Smooth muscle cell (in vitro differentiated cells): ENCODE data around the gene RBM4B. TPM values are rescaled to one million over a fixed set of nuclear protein-coding genes. Genes with fewer than 3 reads are reported as not detected.
A peak's percentile ranks its signal among the peaks of the same experiment; 100 is the strongest.

ENCODE experiments used
- DNase-seq: peaks from one replicate; lab custom pipeline; 2025; ENCODE audit not compliant: unreplicated experiment; lab: John Stamatoyannopoulos, UW
- H2AFZ ChIP-seq: fragments of 200-600 bp; sonication (generic); 2 replicates; pipeline ENCODE4 v1.6.0; 2016; ENCODE audit warnings: antibody characterized with exemption, low read depth, mild to moderate bottlenecking
- H3F3A ChIP-seq: fragments of 200-600 bp; sonication (generic); 2 replicates; pipeline ENCODE4 v1.6.0; 2017; ENCODE audit warnings: antibody characterized with exemption, low read depth
- H3K27ac ChIP-seq: fragments of 200-600 bp; sonication (generic); 2 replicates; pipeline ENCODE4 v1.5.1; 2016; ENCODE audit warnings: low read depth, mild to moderate bottlenecking
- H3K27me3 ChIP-seq: fragments of 200-600 bp; sonication (generic); 2 replicates; pipeline ENCODE4 v1.6.1; 2016; ENCODE audit warnings: low read depth, mild to moderate bottlenecking
- H3K36me3 ChIP-seq: fragments of 200-600 bp; sonication (generic); 2 replicates; pipeline ENCODE4 v1.5.1; 2016; ENCODE audit warnings: low read depth
- H3K4me1 ChIP-seq: fragments of 200-600 bp; sonication (generic); 2 replicates; pipeline ENCODE4 v1.5.1; 2016; ENCODE audit warnings: low read depth
- H3K4me2 ChIP-seq: fragments of 200-600 bp; sonication (generic); 2 replicates; pipeline ENCODE4 v1.6.0; 2016; ENCODE audit warnings: mild to moderate bottlenecking
- H3K4me3 ChIP-seq: fragments of 200-600 bp; sonication (generic); 2 replicates; pipeline ENCODE4 v1.5.1; 2016; ENCODE audit warnings: mild to moderate bottlenecking
- H3K79me2 ChIP-seq: fragments of 200-600 bp; sonication (generic); 2 replicates; pipeline ENCODE4 v1.6.0; 2016; ENCODE audit warnings: low read depth, mild to moderate bottlenecking
- H3K9ac ChIP-seq: fragments of 200-600 bp; sonication (generic); 2 replicates; pipeline ENCODE4 v1.6.0; 2016; ENCODE audit warnings: low read depth
- H3K9me3 ChIP-seq: fragments of 200-600 bp; sonication (generic); replicated peaks from 2 replicates; pipeline ENCODE4 v1.5.1; 2016; ENCODE audit warnings: low read depth
- H4K20me1 ChIP-seq: fragments of 200-600 bp; sonication (generic); 2 replicates; pipeline ENCODE4 v1.6.0; 2016; ENCODE audit warnings: low read depth
- WGBS: methylation state at CpG from one replicate; pipeline ENCODE4 v1.1.7; 2016; ENCODE audit warnings: low lambda C conversion rate; 5-methylcytosine and 5-hydroxymethylcytosine counted together
- polyA plus RNA-seq: library from polyadenylated mRNA; unstranded; fragments of >200 nt; fragmentation: Nextera tagmentation; extraction: Ambion mirVana; gene quantifications from 2 replicates; pipeline ENCODE4 v1.2.1, GENCODE V29; 2016
- total RNA-seq: library from RNA; depleted of rRNA; stranded (reverse); fragments of >200 nt; gene quantifications from 2 replicates; pipeline ENCODE4 v1.2.3, GENCODE V29; 2014
- TF ChIP-seq, protein P1 (sequence below): fragments of 200-600 bp; sonication (generic); IDR thresholded peaks from 2 replicates; pipeline ENCODE4 v1.5.1; 2017; ENCODE audit warnings: borderline replicate concordance, mild to moderate bottlenecking, antibody characterized with exemption; ENCODE audit not compliant: insufficient read depth, poor library complexity, severe bottlenecking

RBM4B gene
- total and polyA plus RNA-seq, 2 experiments from 2014 or later = 17.0 to 17.8 TPM

DNA sequence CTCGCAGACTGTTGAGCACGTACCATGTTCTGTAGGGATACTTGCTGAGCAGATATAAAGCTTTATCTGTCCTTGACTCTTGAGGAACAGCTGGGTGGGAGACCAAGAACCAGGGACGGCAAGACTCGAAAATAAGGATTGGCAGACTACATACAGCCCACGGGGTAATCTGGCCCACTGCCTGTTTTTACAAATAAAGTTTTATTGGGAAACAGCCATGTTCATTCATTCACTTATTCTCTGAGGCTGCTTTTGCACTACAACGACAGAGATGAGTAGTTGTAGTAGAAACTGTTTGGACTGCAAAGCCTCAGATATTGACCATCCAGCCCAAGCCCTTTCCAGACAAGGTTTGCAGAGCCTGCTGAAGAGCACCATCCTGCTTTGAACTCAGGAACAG lies 20.3 kb upstream of the RBM4B start:
- Histone ChIP-seq H3K4me2 (no peak overlapping the region), H3K27me3 (no peaks in the 10 kb centered on the region), H3K9ac (no peak overlapping the region), H3K4me3 (no peak overlapping the region), H4K20me1 (no peaks in the 10 kb centered on the region), H3K27ac (no peak overlapping the region), H3F3A (no peaks in the 10 kb centered on the region), H2AFZ (no peak overlapping the region), H3K79me2 (no peaks in the 10 kb centered on the region), H3K9me3 (no peaks in the 10 kb centered on the region), H3K4me1 (no peaks in the 10 kb centered on the region), H3K36me3 (no peaks in the 10 kb centered on the region)
- DNase-seq = no peak
- 93% methylated on average over 6 of the region's 6 CpGs for WGBS
- TF ChIP-seq, protein P1, sequence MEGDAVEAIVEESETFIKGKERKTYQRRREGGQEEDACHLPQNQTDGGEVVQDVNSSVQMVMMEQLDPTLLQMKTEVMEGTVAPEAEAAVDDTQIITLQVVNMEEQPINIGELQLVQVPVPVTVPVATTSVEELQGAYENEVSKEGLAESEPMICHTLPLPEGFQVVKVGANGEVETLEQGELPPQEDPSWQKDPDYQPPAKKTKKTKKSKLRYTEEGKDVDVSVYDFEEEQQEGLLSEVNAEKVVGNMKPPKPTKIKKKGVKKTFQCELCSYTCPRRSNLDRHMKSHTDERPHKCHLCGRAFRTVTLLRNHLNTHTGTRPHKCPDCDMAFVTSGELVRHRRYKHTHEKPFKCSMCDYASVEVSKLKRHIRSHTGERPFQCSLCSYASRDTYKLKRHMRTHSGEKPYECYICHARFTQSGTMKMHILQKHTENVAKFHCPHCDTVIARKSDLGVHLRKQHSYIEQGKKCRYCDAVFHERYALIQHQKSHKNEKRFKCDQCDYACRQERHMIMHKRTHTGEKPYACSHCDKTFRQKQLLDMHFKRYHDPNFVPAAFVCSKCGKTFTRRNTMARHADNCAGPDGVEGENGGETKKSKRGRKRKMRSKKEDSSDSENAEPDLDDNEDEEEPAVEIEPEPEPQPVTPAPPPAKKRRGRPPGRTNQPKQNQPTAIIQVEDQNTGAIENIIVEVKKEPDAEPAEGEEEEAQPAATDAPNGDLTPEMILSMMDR = no peak

DNA sequence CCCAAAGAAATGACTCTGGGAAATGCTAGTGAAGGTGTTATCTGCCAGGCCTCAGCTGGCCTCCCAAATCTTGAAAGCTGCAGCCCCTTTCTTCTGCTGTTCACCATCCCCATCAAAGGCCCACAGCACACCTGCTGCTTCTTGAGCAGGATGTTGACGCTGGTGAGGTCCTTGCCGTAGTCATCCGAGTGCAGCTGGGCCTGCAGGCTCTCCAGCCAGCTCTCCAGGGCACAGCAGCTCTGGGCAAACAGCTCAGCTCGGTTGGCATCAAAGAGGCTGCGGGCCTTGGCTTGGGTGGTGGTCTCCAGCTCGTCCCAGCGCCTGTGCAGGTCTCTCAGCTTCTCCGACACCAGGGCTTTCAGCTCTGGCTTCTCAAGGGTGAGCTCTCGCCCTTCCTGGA lies 18.5 kb upstream of the RBM4B start:
- Histone ChIP-seq H2AFZ (no peak overlapping the region), H3K36me3 (no peaks in the 10 kb centered on the region)

DNA sequence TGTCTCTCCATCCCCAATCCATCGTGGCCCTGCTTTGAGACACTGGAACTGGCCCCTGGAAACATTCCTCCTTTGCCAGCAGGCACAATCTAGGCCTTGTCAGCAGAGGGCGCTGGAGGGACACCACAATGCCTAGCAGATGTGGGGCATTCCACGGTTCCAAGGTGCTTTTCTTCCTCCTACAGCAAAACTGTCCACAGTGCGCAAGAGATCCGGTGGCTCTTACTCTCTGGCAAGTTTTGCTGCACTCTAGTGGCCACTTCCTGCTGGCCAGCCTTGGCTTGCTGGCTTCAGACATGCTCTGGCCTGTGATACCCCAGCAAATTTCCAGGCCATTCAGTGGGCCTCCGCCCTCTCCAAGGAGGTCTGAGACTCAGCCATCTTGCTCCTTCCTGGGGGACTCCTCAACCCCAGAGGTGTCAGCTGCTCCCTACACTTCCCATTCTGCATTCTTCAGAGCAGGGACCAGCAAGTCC lies 17.1 kb upstream of the RBM4B start:
- DNase-seq = peak; percentile 49
- Histone ChIP-seq H3K4me1 (no peaks in the 10 kb centered on the region), H3K79me2 (no peaks in the 10 kb centered on the region), H3F3A (no peaks in the 10 kb centered on the region), H3K9ac (no peak overlapping the region), H3K4me2 (no peak overlapping the region), H4K20me1 (no peaks in the 10 kb centered on the region), H2AFZ (no peak overlapping the region), H3K27ac (no peak overlapping the region), H3K36me3 (no peaks in the 10 kb centered on the region), H3K4me3 (no peak overlapping the region), H3K9me3 (no peaks in the 10 kb centered on the region), H3K27me3 (no peaks in the 10 kb centered on the region)
- TF ChIP-seq, protein P1 = peak; percentile 92
- WGBS = 29% methylated on average over 6 of the region's 6 CpGs

More for the DNA sequence above, 18.5 kb upstream of the RBM4B start:
- TF ChIP-seq, protein P1 = no peak
- DNase-seq = no peak
- no peak overlapping the region for H3K27ac ChIP-seq
- no peaks in the 10 kb centered on the region for H3F3A ChIP-seq
- no peak overlapping the region for H3K4me2 ChIP-seq
- H3K79me2 ChIP-seq = no peaks in the 10 kb centered on the region
- H3K4me3 ChIP-seq = no peak overlapping the region
- H3K4me1 ChIP-seq = no peaks in the 10 kb centered on the region
- no peaks in the 10 kb centered on the region for H3K9me3 ChIP-seq
- no peaks in the 10 kb centered on the region for H3K27me3 ChIP-seq
- H4K20me1 ChIP-seq = no peaks in the 10 kb centered on the region
- H3K9ac ChIP-seq = no peak overlapping the region
- WGBS = 94% methylated on average over 9 of the region's 9 CpGs

DNA sequence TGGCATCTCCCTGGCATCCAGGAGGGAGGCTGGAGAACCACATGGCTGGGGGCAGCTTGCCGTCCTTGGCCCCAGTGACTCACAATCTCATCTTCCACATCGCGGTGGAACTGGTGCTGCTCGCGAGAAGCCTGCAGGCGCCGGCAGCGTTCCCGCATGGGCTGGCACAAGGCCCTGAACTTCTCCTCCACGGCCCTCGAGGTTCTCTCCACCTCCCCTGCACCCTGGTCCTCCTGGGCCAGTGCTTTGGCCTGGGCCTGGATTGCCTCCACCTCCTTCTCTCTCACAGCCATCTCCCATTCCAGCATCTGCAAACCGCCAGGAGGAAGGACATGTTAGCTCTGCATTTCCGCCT lies 16.3 kb upstream of the RBM4B start:
- no peak overlapping the region for H3K4me2 ChIP-seq
- H3K36me3 ChIP-seq = no peaks in the 10 kb centered on the region
- 93% methylated on average over 13 of the region's 13 CpGs for WGBS
- TF ChIP-seq, protein P1 = no peak
- no peak overlapping the region for H3K27ac ChIP-seq
- no peak overlapping the region for H2AFZ ChIP-seq
- H3K79me2 ChIP-seq = no peaks in the 10 kb centered on the region
- H3K4me3 ChIP-seq = no peak overlapping the region
- no peaks in the 10 kb centered on the region for H3K4me1 ChIP-seq
- H3K9ac ChIP-seq = no peak overlapping the region
- no peak for DNase-seq
- no peaks in the 10 kb centered on the region for H4K20me1 ChIP-seq
- H3K27me3 ChIP-seq = no peaks in the 10 kb centered on the region
- no peaks in the 10 kb centered on the region for H3K9me3 ChIP-seq
- no peaks in the 10 kb centered on the region for H3F3A ChIP-seq
